ENCODE results near the gene ZNF709.
"Not testable (repeated sequence)": the region's sequence is repeated elsewhere in the genome, so short reads cannot be mapped to it uniquely, and the experiment has no call there.

Gene ZNF709

GRCh38 chr19:12425888-12426274 lies 58.7 kb downstream of the ZNF709 start:
- peaks cover 2 to 6% of the 10 kb centered on the region in 2 donors for H3K4me1 Mint-ChIP-seq
- ATAC-seq (replicated peaks), result no peak
- H3K27ac Mint-ChIP-seq, result peak overlapping the region; percentile 65
- peaks cover 2 to 11% of the 10 kb centered on the region in 2 donors for H3K9me3 Mint-ChIP-seq
- peaks cover 56 to 83% of the 10 kb centered on the region in 2 donors for H3K36me3 Mint-ChIP-seq
- no peak for DNase-seq
- no peaks in the 10 kb centered on the region for H3K27me3 Mint-ChIP-seq
- H3K4me3 Mint-ChIP-seq, result no peak overlapping the region

DNA sequence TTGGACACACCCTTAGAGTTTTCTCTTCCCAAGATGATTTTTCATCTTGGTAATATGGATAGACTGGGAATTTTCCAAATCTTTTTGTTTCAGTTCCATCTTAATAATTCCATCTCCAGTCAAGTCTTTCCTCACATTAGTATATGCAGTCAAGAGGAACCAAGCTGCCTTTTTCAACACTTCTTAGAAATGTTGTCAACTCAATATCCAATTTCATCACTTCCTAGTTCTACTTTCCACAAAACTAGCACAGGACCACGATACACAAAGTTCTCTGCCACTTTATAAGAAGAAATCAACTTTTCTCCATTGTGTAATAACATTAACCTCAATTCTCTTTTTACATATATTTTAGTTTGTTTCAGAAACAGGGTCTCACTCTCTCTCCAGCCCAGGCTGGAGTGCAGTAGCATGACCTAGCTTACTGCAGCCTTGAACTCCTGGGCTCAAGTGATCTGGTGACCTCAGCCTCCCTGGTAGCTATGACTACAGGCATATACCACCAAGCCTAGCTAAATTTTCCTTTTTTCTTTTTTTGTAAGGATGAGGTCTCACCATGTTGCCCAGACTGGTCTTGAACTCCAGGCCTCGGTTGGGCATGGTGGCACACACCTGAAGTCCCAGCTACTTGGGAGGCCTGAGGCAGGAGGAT lies 59.3 kb downstream of the ZNF709 start:
- Mint-ChIP-seq H3K4me1 (peaks cover 2 to 6% of the 10 kb centered on the region in 2 donors), H3K27me3 (no peaks in the 10 kb centered on the region), H3K27ac (peak overlapping the region; percentile 65), H3K4me3 (no peak overlapping the region), H3K9me3 (peaks cover 0 to 9% of the 10 kb centered on the region in 2 donors), H3K36me3 (peaks cover 54 to 83% of the 10 kb centered on the region in 2 donors)
- ATAC-seq (replicated peaks) (no peak), DNase-seq (no peak)

- not testable (repeated sequence) for H3K4me3 Mint-ChIP-seq; H3K9me3 Mint-ChIP-seq; H3K27me3 Mint-ChIP-seq; DNase-seq; ATAC-seq (replicated peaks); H3K27ac Mint-ChIP-seq; H3K4me1 Mint-ChIP-seq
- H3K36me3 Mint-ChIP-seq, result peaks cover 60 to 76% of the 10 kb centered on the region in 2 donors
These were observed 67.3 kb downstream of the ZNF709 start for GRCh38 chr19:12417273-12417672.

DNA sequence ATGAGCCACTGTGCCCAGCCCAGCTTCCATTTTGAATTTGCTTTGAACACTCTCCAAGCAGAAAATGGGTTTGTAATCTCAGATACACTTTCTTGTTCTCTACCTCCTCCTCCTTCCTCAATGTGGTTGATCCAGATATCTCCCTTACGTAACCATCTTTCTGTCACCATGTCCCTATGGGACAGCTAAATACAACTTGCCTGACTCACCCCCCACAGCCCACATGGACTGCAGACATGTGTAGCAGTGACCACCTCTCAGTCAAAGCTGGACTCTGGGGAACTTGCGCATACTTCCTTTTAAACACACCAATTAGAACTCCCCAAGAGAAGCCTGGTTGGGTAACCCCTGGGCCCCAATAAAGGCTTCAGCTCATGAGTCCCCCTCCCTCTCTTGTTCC lies 72.7 kb downstream of the ZNF709 start:
- peaks cover 42 to 59% of the 10 kb centered on the region in 2 donors for H3K36me3 Mint-ChIP-seq
- H3K9me3 Mint-ChIP-seq, result peaks cover 6 to 10% of the 10 kb centered on the region in 2 donors

More for the DNA sequence above, 72.7 kb downstream of the ZNF709 start:
- Mint-ChIP-seq H3K27ac (no peak overlapping the region), H3K4me1 (peaks cover 4 to 17% of the 10 kb centered on the region in 2 donors), H3K27me3 (no peaks in the 10 kb centered on the region), H3K4me3 (no peak overlapping the region)
- no peak for ATAC-seq (replicated peaks)
- DNase-seq, result no peak

Data from stimulated activated naive B cell treated with anti-CD40 and anti-IgM and Interleukin-4, amounts not matched to agents 10 μg/mL and 1 μg/mL and 100 μg/mL, for 72 hours (primary cell).